Measurements from ENCODE around the gene TMEM18.
"Not testable (repeated sequence)": the region's sequence is repeated elsewhere in the genome, so short reads cannot be mapped to it uniquely, and the experiment has no call there.

Gene TMEM18

GRCh38 chr2:677056-677958 lies at the start of gene TMEM18:
Gene TMEM18, minus strand, starts transcription at chr2:677406. Its CDS starts 61 bp downstream, at chr2:677345.
- DNase-seq (ENCODE audit: low spot score): peak; percentile 98

- no peak for DNase-seq (ENCODE audit: low spot score)
Observed at GRCh38 chr2:726169-726568, 49.0 kb upstream of the TMEM18 start.

GRCh38 chr2:725468-725867 lies 48.3 kb upstream of the TMEM18 start:
- DNase-seq (ENCODE audit: low spot score): no peak

GRCh38 chr2:723761-724160 lies 46.6 kb upstream of the TMEM18 start:
- no peak for DNase-seq (ENCODE audit: low spot score)

- no peak for DNase-seq (ENCODE audit: low spot score)
Observed at GRCh38 chr2:720842-721241, 43.6 kb upstream of the TMEM18 start.

GRCh38 chr2:719734-720133 lies 42.5 kb upstream of the TMEM18 start:
- no peak for DNase-seq (ENCODE audit: low spot score)

GRCh38 chr2:719191-719590 lies 42.0 kb upstream of the TMEM18 start:
- DNase-seq (ENCODE audit: low spot score): no peak

GRCh38 chr2:717661-718060 lies 40.5 kb upstream of the TMEM18 start:
- DNase-seq (ENCODE audit: low spot score): no peak

GRCh38 chr2:715854-716560 lies 38.8 kb upstream of the TMEM18 start:
- DNase-seq (ENCODE audit: low spot score): peak; percentile 34

GRCh38 chr2:715038-715437 lies 37.8 kb upstream of the TMEM18 start:
- DNase-seq (ENCODE audit: low spot score): no peak

GRCh38 chr2:714005-714741 lies 37.0 kb upstream of the TMEM18 start:
- peak; percentile 64 for DNase-seq (ENCODE audit: low spot score)

GRCh38 chr2:710867-711665 lies 33.9 kb upstream of the TMEM18 start:
- DNase-seq (ENCODE audit: low spot score): no peak

- no peak for DNase-seq (ENCODE audit: low spot score)
Observed at GRCh38 chr2:709138-709765, 32.0 kb upstream of the TMEM18 start.

- no peak for DNase-seq (ENCODE audit: low spot score)
Observed at GRCh38 chr2:708667-709066, 31.5 kb upstream of the TMEM18 start.

GRCh38 chr2:705971-706511 lies 28.8 kb upstream of the TMEM18 start:
- DNase-seq (ENCODE audit: low spot score): no peak

- DNase-seq (ENCODE audit: low spot score): not testable (repeated sequence)
Observed at GRCh38 chr2:702765-703164, 25.6 kb upstream of the TMEM18 start.

- DNase-seq (ENCODE audit: low spot score): no peak
Observed at GRCh38 chr2:696999-697627, 19.9 kb upstream of the TMEM18 start.

GRCh38 chr2:696463-696862 lies 19.3 kb upstream of the TMEM18 start:
- no peak for DNase-seq (ENCODE audit: low spot score)

GRCh38 chr2:694906-695510 lies 17.8 kb upstream of the TMEM18 start:
- DNase-seq (ENCODE audit: low spot score): no peak

GRCh38 chr2:694174-694573 lies 17.0 kb upstream of the TMEM18 start:
- no peak for DNase-seq (ENCODE audit: low spot score)
